Upper lobe of left lung (tissue), 6 donors: ENCODE results near the gene DCLRE1B. TPM values are rescaled to one million over a fixed set of nuclear protein-coding genes. Genes with fewer than 3 reads are reported as not detected.
A peak's percentile ranks its signal among the peaks of the same experiment; 100 is the strongest.
"Not testable (repeated sequence)": the region's sequence is repeated elsewhere in the genome, so short reads cannot be mapped to it uniquely, and the experiment has no call there.

Experiments
- ATAC-seq, 2 donors: fragments of 200-7000 bp; cut with Tn5 transposase; one replicate each; pipeline ENCODE4 v1.9.1; 2022; ENCODE audit warnings: mild to moderate bottlenecking in 2 of 2, moderate library complexity in 2 of 2; ENCODE audit not compliant: low FRiP score in 2 of 2
- DNase-seq, 2 donors: peaks; one replicate each; pipeline ENCODE4 v3.0.0-alpha.2; 2019 to 2020
- H3K27ac ChIP-seq, 4 donors: fragments of 200-600 bp; sonication (generic); one replicate each; pipeline ENCODE4 v1.5.1; 2016 to 2019
- H3K27me3 ChIP-seq, 4 donors: fragments of 200-600 bp; sonication (generic); one replicate each; pipeline ENCODE4 v1.5.1; 2017 to 2019
- H3K36me3 ChIP-seq, 4 donors: fragments of 200-600 bp; sonication (generic); one replicate each; pipeline ENCODE4 v1.5.1; 2016 to 2019
- H3K4me1 ChIP-seq, 4 donors: fragments of 200-600 bp; sonication (generic); one replicate each; pipeline ENCODE4 v1.5.1; 2018 to 2019
- H3K4me3 ChIP-seq, 4 donors: fragments of 200-600 bp; sonication (generic); one replicate each; pipeline ENCODE4 v1.5.1; 2017 to 2019; ENCODE audit warnings: mild to moderate bottlenecking in 2 of 4, moderate library complexity in 1 of 4
- H3K9me3 ChIP-seq, 4 donors: fragments of 200-600 bp; sonication (generic); one replicate each; pipeline ENCODE4 v1.5.1; 2018 to 2019
- EP300 ChIP-seq, 4 donors: sonication (generic); formaldehyde crosslinking; IDR thresholded peaks; one replicate each; pipeline ENCODE4 v1.5.1; 2017; ENCODE audit warnings: antibody characterized with exemption in 4 of 4, control low read depth in 2 of 4
- POLR2A ChIP-seq, 4 donors: fragments of 450-650 bp; IDR thresholded peaks; one replicate each; pipeline ENCODE4 v1.5.1; 2016 to 2017; ENCODE audit warnings: antibody characterized with exemption in 4 of 4, mild to moderate bottlenecking in 2 of 4
- POLR2AphosphoS5 ChIP-seq, 2 donors: sonication (generic); formaldehyde crosslinking; IDR thresholded peaks; one replicate each; pipeline ENCODE4 v1.5.1; 2017; ENCODE audit warnings: antibody characterized with exemption in 2 of 2
- WGBS, 2 donors: methylation state at CpG; one replicate each; pipeline ENCODE4 v1.1.5; 2017 to 2018; 5-methylcytosine and 5-hydroxymethylcytosine counted together
- total RNA-seq, 6 donors: library from RNA; depleted of rRNA in 4 of 6; stranded (reverse); fragments of >200 nt in 4 of 6; gene quantifications; one replicate each; pipeline versions ENCODE4 v1.1.0 to v1.2.1, GENCODE V29; 2016 to 2021
- TF ChIP-seq, protein P1 (sequence below), 6 experiments: fragments of 450-650 bp in 4 of 6; fragments of 200-600 bp in 2 of 6; sonication (generic) in 2 of 6; IDR thresholded peaks; one replicate each; pipeline ENCODE4 v1.5.1; 2016 to 2019; ENCODE audit warnings: antibody characterized with exemption in 6 of 6
- donor health status: DM: no; HTN: no; CAD: no; lungs with moderate emphysema.
- donor health status: DM: no; HTN: yes; CAD: no; lungs with severe emphysema.

Gene DCLRE1B
- total RNA-seq, 6 donors from 2014 or later: 3.0 to 9.1 (median 6.7) TPM

DNA sequence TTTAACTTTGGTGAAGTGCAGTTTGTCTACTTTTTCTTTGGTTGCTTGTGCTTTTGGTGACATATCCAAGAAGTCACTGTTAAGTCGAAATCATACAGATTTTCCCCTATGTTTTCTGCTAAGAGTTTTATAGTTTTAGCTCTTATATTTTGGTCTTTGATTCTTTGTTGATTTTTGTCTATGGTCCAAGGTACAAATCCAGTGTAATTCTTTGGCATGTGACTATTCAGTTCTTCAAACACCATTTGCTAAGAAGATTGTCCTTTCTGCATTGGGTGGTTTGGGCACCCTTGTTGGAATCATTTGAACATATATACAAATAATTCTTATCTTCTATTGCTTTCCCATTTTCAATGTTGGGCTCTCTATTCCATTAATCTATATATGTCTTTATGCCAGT is 40.2 kb downstream of the DCLRE1B start:
- TF ChIP-seq POLR2AphosphoS5 (IDR thresholded peaks at IDR 0.05) (no peak), POLR2A (IDR thresholded peaks at IDR 0.05) (no peak), EP300 (IDR thresholded peaks at IDR 0.05) (no peak)
- TF ChIP-seq, protein P1, sequence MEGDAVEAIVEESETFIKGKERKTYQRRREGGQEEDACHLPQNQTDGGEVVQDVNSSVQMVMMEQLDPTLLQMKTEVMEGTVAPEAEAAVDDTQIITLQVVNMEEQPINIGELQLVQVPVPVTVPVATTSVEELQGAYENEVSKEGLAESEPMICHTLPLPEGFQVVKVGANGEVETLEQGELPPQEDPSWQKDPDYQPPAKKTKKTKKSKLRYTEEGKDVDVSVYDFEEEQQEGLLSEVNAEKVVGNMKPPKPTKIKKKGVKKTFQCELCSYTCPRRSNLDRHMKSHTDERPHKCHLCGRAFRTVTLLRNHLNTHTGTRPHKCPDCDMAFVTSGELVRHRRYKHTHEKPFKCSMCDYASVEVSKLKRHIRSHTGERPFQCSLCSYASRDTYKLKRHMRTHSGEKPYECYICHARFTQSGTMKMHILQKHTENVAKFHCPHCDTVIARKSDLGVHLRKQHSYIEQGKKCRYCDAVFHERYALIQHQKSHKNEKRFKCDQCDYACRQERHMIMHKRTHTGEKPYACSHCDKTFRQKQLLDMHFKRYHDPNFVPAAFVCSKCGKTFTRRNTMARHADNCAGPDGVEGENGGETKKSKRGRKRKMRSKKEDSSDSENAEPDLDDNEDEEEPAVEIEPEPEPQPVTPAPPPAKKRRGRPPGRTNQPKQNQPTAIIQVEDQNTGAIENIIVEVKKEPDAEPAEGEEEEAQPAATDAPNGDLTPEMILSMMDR (IDR thresholded peaks at IDR 0.05): no peak
- H3K4me3 ChIP-seq: no peak overlapping the region
- no peaks in the 10 kb centered on the region for H3K9me3 ChIP-seq
- DNase-seq: no peak
- 95 to 100% methylated on average over 1 of the region's 1 CpG for WGBS, 2 donors
- H3K27ac ChIP-seq: no peak overlapping the region
- no peaks in the 10 kb centered on the region for H3K27me3 ChIP-seq
- H3K36me3 ChIP-seq: peaks cover 5 to 28% (median 15%) of the 10 kb centered on the region in 4 donors
- no peak for ATAC-seq
- peaks cover 41 to 52% (median 50%) of the 10 kb centered on the region in 4 donors for H3K4me1 ChIP-seq

DNA sequence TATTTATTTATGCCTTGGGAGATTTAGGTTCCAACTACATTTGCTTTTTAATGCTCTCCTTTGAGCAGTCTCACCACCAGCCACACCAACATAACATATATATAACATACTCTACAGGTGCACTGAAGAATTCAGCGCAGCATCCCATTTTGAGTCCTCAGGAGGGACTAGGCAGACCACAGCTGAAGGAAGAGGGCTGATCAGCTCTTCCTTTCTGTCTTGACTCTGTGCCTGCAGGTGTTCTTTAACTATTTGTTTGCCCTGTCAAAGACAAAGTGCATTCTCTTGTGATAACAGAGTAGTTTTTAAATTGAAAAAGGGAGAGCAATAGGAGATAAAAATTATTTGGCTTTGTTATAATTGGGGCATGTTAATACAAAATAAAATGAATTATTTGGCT is 41.0 kb downstream of the DCLRE1B start:
- DNase-seq (no peak), ATAC-seq (no peak)
- Histone ChIP-seq H3K4me3 (no peak overlapping the region), H3K27me3 (no peaks in the 10 kb centered on the region), H3K27ac (no peak overlapping the region), H3K4me1 (peaks cover 41 to 48% (median 46%) of the 10 kb centered on the region in 4 donors), H3K9me3 (no peaks in the 10 kb centered on the region), H3K36me3 (peaks cover 0 to 20% (median 8%) of the 10 kb centered on the region in 4 donors)
- WGBS, 2 donors: 58 to 76% methylated on average over 1 of the region's 1 CpG
- TF ChIP-seq, protein P1 (IDR thresholded peaks at IDR 0.05): no peak
- TF ChIP-seq POLR2A (IDR thresholded peaks at IDR 0.05) (no peak), POLR2AphosphoS5 (IDR thresholded peaks at IDR 0.05) (no peak), EP300 (IDR thresholded peaks at IDR 0.05) (no peak)

DNA sequence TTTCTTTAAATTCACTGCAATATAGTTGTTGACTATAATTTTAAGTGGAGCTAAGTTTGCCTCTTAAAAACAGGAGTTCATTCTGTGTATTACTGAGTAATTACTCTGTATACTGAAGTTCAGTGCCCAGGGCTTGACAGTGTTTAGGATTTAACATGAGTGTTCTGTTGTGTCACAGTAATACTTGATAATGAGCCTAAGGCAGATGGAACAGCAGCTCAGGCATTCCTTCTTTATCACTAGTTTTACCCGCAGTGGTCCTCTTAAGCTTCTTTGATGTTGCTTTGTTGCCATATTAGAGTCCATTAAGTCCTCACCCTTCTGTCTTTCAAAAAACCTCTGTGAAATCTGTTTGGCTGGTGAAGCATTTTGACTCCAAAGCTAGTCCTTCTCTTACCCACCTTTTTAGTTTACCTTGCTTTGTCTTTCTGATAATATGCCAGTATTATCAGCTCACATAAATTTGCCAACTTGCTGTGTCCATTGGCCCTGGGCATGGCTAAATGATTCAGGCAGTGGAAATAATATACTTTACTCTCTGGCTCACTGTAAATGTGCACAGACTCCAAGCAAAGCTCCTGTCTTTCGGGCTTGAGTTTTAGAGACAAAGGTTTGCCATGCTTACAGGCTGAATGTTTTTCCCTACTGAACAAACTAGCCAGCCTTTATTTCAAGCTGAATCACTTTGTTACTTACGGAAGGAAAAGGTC is 41.7 kb downstream of the DCLRE1B start:
- Histone ChIP-seq H3K9me3 (no peaks in the 10 kb centered on the region), H3K27me3 (no peaks in the 10 kb centered on the region), H3K36me3 (peaks cover 0 to 13% (median 4%) of the 10 kb centered on the region in 4 donors), H3K27ac (peak overlapping the region; percentile 7 to 76 (median 44)), H3K4me1 (peaks cover 41 to 48% (median 46%) of the 10 kb centered on the region in 4 donors), H3K4me3 (no peak overlapping the region)
- 28 to 39% methylated on average over 3 of the region's 3 CpGs for WGBS, 2 donors
- TF ChIP-seq POLR2A (IDR thresholded peaks at IDR 0.05): no peak
- TF ChIP-seq, protein P1 (IDR thresholded peaks at IDR 0.05): no peak
- no peak for TF ChIP-seq POLR2AphosphoS5 (IDR thresholded peaks at IDR 0.05)
- no peak for TF ChIP-seq EP300 (IDR thresholded peaks at IDR 0.05)
- no peak for DNase-seq
- no peak for ATAC-seq

DNA sequence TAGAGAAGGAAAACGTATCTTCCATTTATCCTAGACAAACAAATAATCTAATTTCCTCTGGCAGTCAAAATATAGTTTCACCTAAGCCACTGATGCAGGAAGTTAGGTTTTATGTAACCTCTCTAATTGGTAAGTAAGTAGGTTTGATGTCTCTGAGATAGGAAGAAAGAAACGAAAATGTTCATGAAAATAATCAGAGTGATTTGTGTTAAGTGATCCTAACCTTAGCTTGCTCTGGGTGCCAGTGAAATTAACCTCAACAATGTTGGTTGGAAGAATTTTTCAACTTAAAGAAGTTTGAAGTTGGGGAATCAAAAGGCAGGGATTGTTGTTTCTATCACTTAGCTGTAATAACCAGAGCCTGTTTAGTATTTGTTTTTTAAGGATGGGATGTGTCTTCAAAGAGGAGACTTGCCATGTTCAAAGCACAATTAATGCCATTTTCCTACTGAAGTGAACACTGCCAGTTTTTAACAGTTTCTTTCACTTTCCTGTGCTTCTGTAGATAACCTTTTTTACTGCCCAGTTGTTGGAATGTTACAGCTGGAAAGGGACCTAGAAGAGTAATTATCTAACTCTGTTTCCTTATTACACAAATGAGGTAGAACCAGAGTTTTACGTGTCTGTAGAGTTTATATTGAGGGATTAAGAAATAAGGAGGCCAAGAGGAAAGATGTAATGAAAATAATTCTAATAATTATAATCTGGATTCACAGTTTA is 42.4 kb downstream of the DCLRE1B start:
- Histone ChIP-seq H3K27ac (peak overlapping the region; percentile 7 to 76 (median 44)), H3K27me3 (no peaks in the 10 kb centered on the region), H3K36me3 (peaks cover 0 to 6% (median 2%) of the 10 kb centered on the region in 4 donors), H3K4me3 (no peak overlapping the region), H3K9me3 (no peaks in the 10 kb centered on the region), H3K4me1 (peaks cover 40 to 48% (median 44%) of the 10 kb centered on the region in 4 donors)
- WGBS, 2 donors: 6 to 20% methylated on average over 3 of the region's 3 CpGs
- ATAC-seq (no peak), DNase-seq (no peak)
- TF ChIP-seq POLR2A (IDR thresholded peaks at IDR 0.05): no peak
- no peak for TF ChIP-seq EP300 (IDR thresholded peaks at IDR 0.05)
- TF ChIP-seq POLR2AphosphoS5 (IDR thresholded peaks at IDR 0.05): no peak
- TF ChIP-seq, protein P1 (IDR thresholded peaks at IDR 0.05): no peak

DNA sequence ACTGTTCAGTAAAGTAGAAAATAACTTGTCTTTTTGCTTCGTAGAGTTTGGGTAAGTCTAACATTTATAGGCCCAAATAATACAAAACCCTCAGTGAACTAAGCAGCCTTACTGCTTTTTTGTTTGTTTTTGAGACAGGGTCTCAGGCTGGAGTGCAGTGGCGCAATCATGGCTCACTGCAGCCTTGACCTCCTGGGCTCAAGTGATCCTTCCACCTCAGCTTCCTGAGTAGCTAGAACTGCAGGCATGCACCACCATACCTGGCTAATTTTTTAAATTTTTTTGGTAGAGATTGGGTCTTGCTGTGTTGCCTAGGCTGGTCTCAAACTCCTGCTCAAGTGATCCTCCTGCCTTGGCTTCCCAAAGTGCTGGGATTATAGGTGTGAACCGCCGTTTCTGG is 43.0 kb downstream of the DCLRE1B start:
- not testable (repeated sequence) for ATAC-seq, H3K27me3 ChIP-seq, H3K36me3 ChIP-seq, H3K9me3 ChIP-seq, H3K4me3 ChIP-seq
- peak in 1 of 2 donors; percentile 53 for DNase-seq
- Histone ChIP-seq H3K4me1 (peaks cover 36 to 47% (median 45%) of the 10 kb centered on the region in 4 donors), H3K27ac (peak overlapping the region in 2 of 4 donors; percentile 59 to 76)
- WGBS, 2 donors: 64 to 73% methylated on average over 4 of the region's 4 CpGs
